GM21528 (cell line): ENCODE measurements around the gene COQ8A.

Experiments used
- ATAC-seq: cut with Tn5 transposase; IDR thresholded peaks from one replicate; pipeline ENCODE4 v1.9.1; 2021; ENCODE audit warnings: mild to moderate bottlenecking, moderate library complexity; ENCODE audit not compliant: unreplicated experiment, low FRiP score

Gene COQ8A

GRCh38 chr1:226940029-226940805 is at the start of gene COQ8A:
Gene COQ8A, plus strand, starts transcription at chr1:226940294. Its CDS starts 21,092 bp downstream, at chr1:226961386.
- ATAC-seq: peak; percentile 99

- ATAC-seq: no peak
These were observed 49.6 kb upstream of the COQ8A start for GRCh38 chr1:226890331-226891108.

- ATAC-seq: no peak
These were observed 48.7 kb upstream of the COQ8A start for GRCh38 chr1:226891346-226891745.

GRCh38 chr1:226891846-226892523 is 48.1 kb upstream of the COQ8A start:
- no peak for ATAC-seq

GRCh38 chr1:226892524-226892875 is 47.6 kb upstream of the COQ8A start:
- no peak for ATAC-seq

GRCh38 chr1:226893936-226894335 is 46.2 kb upstream of the COQ8A start:
- no peak for ATAC-seq

- ATAC-seq: no peak
These were observed 45.3 kb upstream of the COQ8A start for GRCh38 chr1:226894826-226895225.

- ATAC-seq: no peak
These were observed 44.5 kb upstream of the COQ8A start for GRCh38 chr1:226895644-226896043.

- ATAC-seq: no peak
These were observed 41.8 kb upstream of the COQ8A start for GRCh38 chr1:226898246-226898645.

GRCh38 chr1:226901421-226901820 is 38.7 kb upstream of the COQ8A start:
- ATAC-seq: no peak

GRCh38 chr1:226902601-226903000 is 37.5 kb upstream of the COQ8A start:
- ATAC-seq: no peak

- ATAC-seq: no peak
These were observed 36.0 kb upstream of the COQ8A start for GRCh38 chr1:226903819-226904716.

GRCh38 chr1:226904772-226905171 is 35.3 kb upstream of the COQ8A start:
- no peak for ATAC-seq

GRCh38 chr1:226908419-226908818 is 31.7 kb upstream of the COQ8A start:
- ATAC-seq: no peak

- ATAC-seq: no peak
These were observed 31.2 kb upstream of the COQ8A start for GRCh38 chr1:226908913-226909312.

- no peak for ATAC-seq
These were observed 27.4 kb upstream of the COQ8A start for GRCh38 chr1:226912587-226913176.

GRCh38 chr1:226915672-226915995 is 24.5 kb upstream of the COQ8A start:
- peak; percentile 29 for ATAC-seq

- ATAC-seq: no peak
These were observed 23.6 kb upstream of the COQ8A start for GRCh38 chr1:226916497-226916896.

GRCh38 chr1:226919587-226919986 is 20.5 kb upstream of the COQ8A start:
- ATAC-seq: no peak

GRCh38 chr1:226919995-226920394 is 20.1 kb upstream of the COQ8A start:
- ATAC-seq: no peak
